ENCODE results near the gene HEATR5B. TPM values are rescaled to one million over a fixed set of nuclear protein-coding genes. Genes with fewer than 3 reads are reported as not detected.

Gene HEATR5B
- total and polyA plus RNA-seq, 9 of the 15 experiments (the other 6 are each of a cell fraction or from before 2014, with no cell fraction given) = 4.2 to 21.7 (median 12.2) TPM

DNA sequence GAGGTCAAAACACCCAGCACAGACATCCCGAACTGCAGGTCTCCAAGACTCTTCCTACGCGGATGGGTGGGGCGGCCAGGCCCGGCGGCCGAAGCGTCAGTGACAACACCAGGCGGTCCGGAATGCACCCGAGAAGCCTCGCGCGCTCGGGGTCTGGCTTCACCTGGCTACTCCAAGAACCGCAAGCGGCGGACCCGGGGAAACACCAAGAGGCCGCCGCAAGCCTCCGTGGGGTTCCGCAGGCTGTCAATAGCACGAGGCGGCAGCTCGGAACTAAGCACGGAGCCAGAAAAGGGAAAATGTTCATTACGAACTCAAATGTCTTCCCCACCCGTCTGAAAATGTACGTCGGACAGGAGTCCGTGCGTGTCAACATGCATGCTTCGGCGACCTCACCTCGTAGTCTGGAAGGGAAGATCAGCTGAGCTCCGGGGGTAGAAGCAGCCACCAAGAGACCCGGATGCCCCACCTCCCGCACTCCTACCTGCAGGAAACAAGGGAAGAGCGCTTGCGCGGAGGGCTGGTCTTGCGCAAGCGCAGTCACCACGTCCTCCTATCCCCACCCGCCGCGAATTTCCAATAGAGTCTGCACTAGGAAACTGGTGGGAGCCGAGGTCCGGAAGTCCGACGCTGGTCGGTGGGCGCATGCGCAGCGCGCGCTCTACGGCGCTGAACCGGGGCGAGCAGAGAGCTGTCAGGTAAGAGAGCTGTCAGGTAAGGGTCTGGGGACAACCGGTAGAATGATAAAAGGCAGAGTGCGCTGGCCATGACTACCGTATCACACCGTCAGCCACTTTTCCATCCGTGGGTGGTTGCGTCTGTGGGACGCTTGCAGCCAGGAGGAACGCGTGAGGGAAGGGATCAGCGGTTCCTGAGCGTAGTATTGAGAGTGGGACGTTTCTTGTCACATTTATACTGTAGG is at the start of gene HEATR5B, which contains the start of gene GPATCH11 (continued):
- TF ChIP-seq, protein P1, sequence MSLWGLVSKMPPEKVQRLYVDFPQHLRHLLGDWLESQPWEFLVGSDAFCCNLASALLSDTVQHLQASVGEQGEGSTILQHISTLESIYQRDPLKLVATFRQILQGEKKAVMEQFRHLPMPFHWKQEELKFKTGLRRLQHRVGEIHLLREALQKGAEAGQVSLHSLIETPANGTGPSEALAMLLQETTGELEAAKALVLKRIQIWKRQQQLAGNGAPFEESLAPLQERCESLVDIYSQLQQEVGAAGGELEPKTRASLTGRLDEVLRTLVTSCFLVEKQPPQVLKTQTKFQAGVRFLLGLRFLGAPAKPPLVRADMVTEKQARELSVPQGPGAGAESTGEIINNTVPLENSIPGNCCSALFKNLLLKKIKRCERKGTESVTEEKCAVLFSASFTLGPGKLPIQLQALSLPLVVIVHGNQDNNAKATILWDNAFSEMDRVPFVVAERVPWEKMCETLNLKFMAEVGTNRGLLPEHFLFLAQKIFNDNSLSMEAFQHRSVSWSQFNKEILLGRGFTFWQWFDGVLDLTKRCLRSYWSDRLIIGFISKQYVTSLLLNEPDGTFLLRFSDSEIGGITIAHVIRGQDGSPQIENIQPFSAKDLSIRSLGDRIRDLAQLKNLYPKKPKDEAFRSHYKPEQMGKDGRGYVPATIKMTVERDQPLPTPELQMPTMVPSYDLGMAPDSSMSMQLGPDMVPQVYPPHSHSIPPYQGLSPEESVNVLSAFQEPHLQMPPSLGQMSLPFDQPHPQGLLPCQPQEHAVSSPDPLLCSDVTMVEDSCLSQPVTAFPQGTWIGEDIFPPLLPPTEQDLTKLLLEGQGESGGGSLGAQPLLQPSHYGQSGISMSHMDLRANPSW (CRISPR knock-in tag; IDR thresholded peaks at IDR 0.05) = no peak
- no peak for TF ChIP-seq SNIP1 (IDR thresholded peaks at IDR 0.05; ENCODE audit: low read depth)
- TF ChIP-seq, protein P2, sequence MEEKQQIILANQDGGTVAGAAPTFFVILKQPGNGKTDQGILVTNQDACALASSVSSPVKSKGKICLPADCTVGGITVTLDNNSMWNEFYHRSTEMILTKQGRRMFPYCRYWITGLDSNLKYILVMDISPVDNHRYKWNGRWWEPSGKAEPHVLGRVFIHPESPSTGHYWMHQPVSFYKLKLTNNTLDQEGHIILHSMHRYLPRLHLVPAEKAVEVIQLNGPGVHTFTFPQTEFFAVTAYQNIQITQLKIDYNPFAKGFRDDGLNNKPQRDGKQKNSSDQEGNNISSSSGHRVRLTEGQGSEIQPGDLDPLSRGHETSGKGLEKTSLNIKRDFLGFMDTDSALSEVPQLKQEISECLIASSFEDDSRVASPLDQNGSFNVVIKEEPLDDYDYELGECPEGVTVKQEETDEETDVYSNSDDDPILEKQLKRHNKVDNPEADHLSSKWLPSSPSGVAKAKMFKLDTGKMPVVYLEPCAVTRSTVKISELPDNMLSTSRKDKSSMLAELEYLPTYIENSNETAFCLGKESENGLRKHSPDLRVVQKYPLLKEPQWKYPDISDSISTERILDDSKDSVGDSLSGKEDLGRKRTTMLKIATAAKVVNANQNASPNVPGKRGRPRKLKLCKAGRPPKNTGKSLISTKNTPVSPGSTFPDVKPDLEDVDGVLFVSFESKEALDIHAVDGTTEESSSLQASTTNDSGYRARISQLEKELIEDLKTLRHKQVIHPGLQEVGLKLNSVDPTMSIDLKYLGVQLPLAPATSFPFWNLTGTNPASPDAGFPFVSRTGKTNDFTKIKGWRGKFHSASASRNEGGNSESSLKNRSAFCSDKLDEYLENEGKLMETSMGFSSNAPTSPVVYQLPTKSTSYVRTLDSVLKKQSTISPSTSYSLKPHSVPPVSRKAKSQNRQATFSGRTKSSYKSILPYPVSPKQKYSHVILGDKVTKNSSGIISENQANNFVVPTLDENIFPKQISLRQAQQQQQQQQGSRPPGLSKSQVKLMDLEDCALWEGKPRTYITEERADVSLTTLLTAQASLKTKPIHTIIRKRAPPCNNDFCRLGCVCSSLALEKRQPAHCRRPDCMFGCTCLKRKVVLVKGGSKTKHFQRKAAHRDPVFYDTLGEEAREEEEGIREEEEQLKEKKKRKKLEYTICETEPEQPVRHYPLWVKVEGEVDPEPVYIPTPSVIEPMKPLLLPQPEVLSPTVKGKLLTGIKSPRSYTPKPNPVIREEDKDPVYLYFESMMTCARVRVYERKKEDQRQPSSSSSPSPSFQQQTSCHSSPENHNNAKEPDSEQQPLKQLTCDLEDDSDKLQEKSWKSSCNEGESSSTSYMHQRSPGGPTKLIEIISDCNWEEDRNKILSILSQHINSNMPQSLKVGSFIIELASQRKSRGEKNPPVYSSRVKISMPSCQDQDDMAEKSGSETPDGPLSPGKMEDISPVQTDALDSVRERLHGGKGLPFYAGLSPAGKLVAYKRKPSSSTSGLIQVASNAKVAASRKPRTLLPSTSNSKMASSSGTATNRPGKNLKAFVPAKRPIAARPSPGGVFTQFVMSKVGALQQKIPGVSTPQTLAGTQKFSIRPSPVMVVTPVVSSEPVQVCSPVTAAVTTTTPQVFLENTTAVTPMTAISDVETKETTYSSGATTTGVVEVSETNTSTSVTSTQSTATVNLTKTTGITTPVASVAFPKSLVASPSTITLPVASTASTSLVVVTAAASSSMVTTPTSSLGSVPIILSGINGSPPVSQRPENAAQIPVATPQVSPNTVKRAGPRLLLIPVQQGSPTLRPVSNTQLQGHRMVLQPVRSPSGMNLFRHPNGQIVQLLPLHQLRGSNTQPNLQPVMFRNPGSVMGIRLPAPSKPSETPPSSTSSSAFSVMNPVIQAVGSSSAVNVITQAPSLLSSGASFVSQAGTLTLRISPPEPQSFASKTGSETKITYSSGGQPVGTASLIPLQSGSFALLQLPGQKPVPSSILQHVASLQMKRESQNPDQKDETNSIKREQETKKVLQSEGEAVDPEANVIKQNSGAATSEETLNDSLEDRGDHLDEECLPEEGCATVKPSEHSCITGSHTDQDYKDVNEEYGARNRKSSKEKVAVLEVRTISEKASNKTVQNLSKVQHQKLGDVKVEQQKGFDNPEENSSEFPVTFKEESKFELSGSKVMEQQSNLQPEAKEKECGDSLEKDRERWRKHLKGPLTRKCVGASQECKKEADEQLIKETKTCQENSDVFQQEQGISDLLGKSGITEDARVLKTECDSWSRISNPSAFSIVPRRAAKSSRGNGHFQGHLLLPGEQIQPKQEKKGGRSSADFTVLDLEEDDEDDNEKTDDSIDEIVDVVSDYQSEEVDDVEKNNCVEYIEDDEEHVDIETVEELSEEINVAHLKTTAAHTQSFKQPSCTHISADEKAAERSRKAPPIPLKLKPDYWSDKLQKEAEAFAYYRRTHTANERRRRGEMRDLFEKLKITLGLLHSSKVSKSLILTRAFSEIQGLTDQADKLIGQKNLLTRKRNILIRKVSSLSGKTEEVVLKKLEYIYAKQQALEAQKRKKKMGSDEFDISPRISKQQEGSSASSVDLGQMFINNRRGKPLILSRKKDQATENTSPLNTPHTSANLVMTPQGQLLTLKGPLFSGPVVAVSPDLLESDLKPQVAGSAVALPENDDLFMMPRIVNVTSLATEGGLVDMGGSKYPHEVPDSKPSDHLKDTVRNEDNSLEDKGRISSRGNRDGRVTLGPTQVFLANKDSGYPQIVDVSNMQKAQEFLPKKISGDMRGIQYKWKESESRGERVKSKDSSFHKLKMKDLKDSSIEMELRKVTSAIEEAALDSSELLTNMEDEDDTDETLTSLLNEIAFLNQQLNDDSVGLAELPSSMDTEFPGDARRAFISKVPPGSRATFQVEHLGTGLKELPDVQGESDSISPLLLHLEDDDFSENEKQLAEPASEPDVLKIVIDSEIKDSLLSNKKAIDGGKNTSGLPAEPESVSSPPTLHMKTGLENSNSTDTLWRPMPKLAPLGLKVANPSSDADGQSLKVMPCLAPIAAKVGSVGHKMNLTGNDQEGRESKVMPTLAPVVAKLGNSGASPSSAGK (IDR thresholded peaks at IDR 0.05) = peak; percentile 81
